Lung microvascular endothelial cell (primary cell): Measurements from ENCODE around the gene WBP1. TPM values are rescaled to one million over a fixed set of nuclear protein-coding genes. Genes with fewer than 3 reads are reported as not detected.
"Not testable (repeated sequence)": the region's sequence is repeated elsewhere in the genome, so short reads cannot be mapped to it uniquely, and the experiment has no call there.

ENCODE experiments used
- DNase-seq, 2 donors: peaks; one replicate each; pipeline versions ENCODE4 v3.0.0 to v3.0.0-alpha.2; 2010; ENCODE audit warnings: low read depth in 2 of 2
- total RNA-seq: library from RNA; depleted of rRNA; stranded (reverse); fragments of >200 nt; gene quantifications from 2 replicates; pipeline ENCODE4 v1.2.1, GENCODE V29; 2014

WBP1 gene
- total RNA-seq, 1 donor from 2014 or later = 47.6 TPM

DNA sequence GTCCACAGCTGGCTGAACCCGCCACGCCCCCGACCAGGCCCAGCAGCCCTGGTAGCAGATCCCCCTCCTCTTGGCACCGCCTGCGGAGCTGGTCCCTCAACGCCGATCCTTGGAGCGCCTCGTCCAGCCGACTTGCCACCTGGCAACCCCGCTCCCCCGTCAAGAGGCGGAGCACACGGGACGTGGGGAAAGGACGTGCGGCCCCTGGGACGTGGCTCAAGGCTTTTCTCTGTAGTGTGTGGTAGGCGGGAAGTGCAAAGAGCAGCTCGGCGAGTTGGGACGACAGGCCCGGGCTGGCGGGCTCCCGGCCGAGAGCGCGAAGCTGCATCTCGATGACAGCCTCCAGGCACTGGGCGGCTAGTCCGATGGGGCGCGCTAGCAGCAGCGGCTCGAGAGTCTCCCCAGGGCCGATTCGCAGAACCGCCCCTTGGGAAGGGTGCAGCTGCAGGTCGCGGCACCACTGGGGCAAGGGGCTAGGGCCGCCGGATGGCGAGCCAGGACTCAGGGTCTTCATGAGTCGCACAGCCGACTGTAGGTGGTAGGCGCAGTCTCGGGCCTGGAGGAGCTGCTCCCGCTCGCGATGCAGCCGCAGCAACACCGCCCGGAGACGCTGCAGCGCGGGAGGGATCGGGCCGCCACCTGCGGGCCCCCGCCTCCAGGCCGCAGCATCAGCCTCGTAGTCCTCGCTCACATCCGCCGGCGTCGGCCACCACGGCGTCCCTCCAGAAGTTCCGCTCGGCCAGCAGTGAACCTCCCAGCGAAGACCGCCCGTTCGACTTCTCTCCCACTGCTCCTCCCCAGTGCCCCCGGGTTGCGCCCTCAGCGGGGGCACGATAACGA, 23.9 kb downstream of the WBP1 start:
- peak; percentile 30 to 70 for DNase-seq

DNA sequence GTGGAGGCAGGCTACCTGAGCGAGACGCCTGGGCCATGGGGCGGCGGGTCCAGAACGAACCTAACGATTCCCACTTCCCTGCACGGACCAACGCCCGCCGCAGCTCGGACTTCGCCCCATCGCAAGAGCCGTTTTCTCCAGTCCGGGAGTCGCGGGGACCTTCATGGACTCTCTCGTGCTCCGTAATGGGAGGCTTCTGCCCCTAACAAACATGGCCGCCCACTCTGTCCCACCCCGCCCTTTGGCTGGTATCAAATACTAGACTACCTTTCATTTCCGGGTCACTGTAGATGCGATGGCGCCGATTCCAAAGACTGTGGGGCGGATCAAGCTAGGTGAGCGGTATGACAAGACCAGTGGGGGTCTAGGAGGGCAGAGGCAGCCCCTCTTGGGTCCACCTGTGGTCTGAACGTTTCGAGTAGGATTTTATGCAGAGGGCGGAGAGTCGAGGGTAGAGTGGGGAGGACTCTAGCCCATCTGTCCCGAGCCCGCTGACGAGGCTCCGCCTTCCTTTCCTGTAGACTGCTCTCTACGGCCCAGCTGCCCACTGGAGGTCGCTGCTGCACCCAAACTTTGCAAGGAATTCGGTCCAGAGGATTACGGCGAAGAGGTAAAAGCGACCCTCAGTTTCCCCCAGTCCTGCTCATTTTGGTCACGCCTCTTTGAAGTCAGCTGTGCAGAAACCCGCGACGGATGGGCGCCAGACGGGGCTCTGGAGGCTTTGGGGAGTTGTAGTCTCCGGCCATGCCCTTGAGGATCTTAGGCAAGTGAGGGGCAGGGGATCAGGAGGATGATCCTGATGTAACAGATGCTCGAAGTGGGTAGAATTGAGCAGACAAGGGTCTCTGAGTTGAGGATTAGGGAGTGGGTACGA, 24.8 kb downstream of the WBP1 start, which contains the start of the genes CCDC142 and TTC31:
Gene CCDC142, minus strand, starts transcription at position 198 of the 874 bp plus-strand sequence. Its CDS starts 161 bp downstream, at position 37.
Gene TTC31, plus strand, starts transcription at position 281 of the 874 bp plus-strand sequence. Its CDS starts 15 bp downstream, at position 296.
- DNase-seq = peak; percentile 97

DNA sequence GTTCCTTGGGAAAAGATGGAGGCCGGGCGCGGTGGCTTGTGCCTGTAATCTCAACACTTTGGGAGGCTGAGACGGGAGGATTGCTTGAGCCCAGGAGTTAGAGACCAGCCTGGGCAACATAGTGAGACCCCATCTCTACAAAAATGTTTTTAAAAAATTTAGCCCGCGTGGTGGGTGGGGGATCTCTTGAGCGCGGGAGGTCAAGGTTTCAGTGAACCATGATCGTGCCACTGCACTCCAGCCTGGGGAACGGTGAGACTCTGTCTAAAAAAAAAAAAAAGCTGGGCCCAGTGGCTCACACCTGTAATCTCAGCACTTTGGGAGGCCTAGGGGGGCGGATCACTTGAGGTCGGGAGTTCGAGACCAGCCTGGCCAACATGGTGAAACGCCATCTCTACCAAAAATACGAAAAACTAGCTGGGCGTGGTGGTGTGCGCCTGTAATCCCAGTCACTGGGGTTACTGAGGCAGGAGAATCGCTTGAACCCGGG, 25.5 kb downstream of the WBP1 start:
- DNase-seq = not testable (repeated sequence)

DNA sequence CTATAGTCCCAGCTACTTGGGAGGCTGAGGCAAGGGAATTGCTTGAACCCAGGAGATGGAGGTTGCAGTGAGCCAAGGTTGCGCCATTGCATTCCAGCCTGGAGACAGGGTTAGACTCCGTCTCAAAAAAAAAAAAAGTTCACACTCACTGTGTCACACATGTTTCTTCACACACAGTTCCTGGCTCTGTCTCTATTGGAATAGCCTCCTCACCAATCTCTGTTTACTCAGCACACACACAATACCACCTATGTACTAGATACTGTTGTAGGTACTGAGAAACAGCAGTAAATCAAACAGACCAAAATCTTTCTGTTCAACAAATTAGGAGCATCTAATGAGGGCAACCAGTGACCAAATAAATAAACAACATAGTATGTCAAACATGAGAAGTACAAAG, 27.9 kb downstream of the WBP1 start:
- DNase-seq = no peak

DNA sequence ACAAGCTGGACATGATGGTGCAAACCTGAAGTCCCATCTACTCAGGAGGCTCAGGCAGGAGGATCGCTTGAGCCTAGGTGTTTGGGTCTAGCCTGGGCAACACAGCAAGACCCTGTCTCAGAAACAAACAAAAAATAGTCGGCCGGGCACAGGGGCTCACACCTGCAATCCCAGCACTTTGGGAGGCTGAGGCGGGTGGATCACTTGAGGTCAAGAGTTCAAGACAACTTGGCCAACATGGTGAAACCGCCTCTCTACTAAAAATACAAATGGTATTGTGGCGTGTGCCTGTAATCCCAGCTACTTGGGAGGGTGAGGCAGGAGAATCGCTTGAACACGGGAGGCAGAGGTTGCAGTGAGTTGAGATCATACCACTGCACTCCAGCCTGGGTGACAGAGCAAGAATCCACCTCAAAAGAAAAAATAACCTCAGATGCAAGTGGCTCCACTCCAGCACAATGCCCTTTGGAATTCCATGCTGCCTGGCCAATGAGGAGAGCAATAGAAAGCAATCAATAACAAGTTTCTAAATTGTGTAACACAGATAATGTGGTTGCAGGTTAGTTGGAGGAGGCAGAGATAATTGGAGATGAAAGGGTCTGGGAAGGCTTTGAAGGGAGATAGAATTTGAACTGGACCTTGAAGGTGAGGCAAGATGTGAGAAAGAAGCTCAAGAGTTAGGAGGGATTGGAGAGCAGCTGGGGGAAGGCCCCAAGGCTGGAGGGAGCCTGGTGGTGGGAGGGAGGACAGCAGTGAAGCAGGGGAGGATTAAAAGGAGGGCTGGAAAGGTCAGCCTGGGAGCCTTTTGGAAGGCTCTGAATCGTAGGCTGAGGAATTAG, 30.6 kb downstream of the WBP1 start:
- DNase-seq = no peak

DNA sequence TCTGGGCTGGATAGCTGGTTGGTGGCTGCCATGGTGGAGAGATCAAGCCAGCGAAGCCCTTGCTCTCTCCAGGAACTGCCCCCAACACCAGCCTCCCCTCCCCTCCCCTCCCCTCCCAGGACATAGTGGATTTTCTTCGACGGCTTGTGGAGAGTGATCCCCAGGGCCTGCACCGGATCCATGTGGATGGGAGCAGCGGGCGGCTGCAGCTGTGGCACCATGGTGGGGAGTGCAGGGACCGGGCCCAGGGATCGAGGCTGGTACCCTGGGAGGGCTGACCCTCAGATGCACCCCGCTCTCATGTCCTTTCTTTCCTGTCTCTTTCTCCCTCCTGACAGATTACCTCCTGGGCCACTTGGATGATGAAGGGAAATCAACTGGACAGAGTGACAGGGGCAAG, 31.7 kb downstream of the WBP1 start:
- no peak for DNase-seq

DNA sequence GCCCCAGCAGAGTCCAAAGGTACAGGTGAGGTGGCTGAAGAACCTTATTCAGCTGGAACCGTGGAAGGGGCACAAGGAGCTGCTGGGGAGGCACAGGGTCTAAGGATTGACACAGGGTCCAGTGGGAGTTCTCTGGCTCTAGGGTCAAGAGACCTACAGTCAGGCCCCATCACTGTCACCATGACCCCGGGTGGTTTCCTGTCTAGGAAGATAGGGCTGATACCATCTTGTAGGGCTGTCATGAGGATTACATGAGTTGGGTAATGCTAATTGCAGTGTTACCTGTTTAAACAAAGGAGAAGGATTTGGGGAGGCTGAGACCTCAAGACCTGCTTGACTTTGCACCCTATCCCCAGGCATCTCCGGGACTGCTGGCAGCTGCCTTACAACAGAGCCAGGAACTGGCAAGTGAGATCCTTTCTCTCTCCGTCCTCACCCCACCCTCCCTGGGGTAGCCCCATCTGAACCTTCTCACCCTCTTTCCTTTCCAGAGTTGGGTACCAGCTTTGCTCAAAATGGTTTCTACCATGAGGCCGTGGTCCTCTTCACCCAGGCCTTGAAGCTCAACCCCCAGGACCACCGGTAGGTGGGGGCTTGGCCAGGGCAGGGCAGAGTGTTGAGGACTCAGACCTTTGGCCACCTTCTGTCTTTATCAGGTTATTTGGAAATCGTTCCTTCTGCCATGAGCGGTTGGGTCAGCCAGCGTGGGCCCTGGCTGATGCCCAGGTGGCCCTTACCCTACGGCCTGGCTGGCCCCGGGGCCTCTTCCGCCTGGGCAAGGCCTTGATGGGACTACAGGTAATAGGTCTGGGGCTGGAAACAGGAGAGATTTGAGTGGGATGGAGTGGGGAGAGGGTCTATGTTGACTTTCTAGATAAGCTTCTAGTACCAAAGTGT, 33.7 kb downstream of the WBP1 start:
- DNase-seq = no peak

DNA sequence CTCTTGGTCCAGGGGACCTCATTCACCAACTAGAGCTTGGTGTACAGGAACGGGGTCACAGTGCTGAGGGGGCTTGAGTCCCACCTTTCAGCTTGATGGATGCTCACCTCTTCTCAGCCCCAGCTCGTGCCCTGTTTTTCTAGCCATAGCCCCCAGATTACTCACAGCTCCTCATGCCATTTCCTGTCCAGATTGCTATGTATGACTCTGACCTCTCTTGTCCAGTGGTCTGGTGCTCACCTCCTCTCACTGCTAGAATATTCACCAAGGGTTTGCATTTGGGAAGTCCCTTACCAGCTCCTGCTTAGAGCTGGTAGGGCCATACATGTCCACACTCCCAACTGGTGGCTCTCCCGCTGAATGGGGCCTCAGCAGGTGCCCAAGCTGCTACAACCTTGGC, 35.3 kb downstream of the WBP1 start:
- DNase-seq = no peak

DNA sequence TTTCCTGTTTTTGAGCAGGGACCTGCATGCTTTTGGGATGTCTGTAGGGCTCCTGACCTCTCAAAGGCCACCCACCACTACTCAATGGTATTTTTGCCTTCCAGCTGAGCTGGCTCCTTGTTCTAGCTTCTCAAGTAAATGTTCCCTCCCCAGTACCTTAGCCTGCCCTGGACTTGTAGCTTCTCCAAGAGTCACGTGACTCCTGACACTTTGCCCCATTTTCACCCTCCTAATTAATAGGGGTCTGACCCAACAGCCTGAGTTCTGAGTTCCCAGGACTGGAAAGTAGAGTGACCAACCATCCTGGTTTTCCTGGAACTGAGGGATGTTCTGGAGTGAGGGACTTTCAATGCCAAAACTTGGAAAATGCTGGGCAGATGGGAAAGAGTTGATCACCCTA, 37.2 kb downstream of the WBP1 start:
- no peak for DNase-seq

DNA sequence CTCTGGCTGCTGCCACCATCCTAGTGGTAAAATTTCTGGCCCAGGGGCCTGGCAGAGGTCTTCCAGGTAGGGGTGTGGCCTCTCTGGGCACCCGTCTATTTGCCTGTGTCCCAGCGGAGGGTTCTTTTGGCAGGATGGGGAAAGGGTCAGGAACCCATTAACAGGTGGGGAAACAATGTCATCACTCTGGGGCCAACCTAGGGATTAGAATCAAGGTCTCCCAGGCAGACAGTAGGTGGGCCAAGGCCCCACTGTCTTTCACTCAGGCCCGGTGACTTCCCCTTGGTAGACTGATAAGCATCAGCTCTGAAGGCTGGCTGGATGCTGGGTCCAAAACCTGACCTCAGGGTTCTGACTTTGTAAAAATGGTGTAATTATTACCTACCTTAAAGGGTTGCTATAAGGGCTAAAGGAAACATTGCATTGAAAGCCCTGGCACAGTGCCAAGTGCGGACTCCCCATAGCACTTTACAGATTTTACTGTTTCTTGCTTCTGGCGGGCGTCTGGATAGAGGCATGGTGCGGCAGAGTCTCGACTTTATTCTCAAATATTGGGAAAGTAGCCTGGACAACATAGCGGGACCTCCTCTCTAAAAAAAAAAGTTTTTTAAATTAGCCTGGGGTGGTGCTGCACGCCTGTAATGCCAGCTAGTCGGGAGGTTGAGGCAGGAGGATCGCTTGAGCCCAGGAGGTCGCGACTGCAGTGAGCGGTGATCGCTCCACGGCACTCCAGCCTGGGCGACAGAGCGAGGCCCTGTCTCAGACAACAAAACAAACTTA, 38.9 kb downstream of the WBP1 start:
- DNase-seq = no peak

DNA sequence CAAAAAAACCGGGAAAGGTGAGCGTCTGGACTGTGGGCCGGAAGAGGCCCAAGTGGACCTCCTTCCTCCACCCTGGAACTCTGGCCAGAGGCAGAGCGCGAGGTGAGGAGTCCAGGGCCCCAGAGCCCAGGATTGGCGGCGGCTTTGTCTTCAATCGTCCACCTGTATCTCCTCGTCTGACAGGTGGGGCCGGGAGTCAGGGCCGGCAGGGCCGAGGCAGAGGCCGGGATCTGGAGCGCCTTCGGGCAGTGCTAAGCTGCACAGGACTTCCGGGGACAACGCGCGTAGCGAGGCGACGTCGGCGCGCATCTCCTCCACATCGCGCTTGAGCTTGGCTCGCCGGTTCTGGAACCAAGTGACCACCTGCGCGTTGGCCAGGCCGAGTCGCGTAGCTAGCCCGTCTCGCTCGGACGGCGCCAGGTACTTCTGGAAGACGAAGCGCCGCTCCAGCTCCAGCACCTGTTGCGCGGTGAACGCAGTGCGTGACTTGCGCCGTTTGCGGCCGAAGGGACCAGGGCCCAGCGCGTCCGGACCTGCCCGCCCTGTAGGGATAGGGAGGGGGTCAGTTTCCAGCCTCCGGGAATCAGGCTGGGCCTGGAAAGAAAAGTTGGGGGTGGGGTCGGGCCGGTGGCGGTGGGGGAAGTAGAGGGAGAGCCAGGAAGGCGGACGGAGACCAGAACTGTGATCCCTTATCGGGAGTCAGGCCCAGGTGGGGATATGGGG, 39.7 kb downstream of the WBP1 start:
- peak in 1 of 2 donors; percentile 11 for DNase-seq

DNA sequence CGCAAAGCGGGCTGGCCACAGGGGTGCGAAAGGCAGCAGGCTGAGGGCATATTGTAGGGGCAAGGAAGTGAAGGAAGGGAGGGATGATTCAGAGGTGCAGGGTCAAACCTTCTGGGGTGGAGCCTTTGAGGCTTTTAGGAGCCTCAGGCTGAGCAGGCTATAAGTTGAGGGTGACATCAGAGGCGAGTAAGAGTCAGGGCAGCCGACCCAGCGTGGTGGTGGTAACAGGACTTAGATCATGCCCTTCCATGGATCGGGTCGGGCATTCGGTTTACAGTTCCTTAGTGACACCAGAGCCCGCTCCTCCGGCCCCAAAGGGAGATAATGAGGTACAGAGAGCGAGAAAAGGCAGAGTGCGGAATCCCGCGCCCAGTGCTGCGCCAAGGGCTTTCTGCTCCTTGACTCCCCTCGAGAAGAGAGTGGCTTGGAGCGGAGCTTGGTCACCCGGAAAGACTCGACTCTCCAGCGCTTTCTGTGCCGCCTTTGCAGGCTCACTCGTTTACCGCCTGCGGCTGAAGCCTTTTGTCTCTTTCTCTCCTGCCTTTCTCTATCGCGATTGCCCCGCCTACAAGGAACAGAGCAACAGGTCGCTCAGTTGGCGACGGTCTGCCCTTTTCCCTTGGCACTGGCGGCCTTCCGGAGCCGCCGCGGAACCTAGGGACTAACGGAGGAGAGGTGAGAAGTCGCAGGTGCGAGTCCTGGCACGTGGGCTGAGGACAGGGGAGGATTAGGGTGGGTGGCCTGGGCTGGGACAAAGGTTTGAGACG, 40.4 kb downstream of the WBP1 start:
- DNase-seq = peak in 1 of 2 donors; percentile 20

DNA sequence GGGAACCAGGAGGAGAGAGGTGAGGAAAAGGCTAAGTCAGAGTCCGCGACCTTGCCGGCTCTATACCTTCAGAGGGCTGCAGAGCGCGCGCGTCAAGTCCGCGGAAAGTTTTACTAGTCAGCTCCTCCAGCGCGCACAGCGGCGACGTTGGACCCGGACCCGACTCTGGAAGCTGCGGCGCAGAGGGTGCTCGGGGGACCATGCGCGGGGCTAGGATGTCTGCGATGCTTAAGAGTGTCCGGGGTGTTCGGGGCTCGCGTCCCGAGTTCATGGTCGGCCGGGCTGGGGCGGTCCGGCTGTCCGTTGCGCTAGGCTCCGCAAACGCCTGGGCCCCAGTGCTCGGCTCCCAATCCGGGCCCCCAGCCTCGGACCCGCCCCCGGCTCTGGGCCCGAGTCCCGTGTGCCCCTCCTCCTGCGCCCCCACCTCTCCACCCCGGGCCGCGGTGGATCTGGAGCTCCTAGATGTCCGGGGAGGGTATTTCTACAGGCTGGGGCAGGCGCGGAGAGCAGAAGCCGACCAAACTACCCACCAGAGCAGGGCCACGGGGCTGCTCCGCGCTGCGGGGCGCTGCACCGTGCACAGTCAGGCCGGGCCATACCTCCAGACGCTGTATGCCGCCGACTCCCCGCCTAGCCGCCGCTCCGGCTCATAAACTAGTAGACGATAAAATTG, 41.2 kb downstream of the WBP1 start, which contains the start of gene LBX2:
Gene LBX2, minus strand, starts transcription at position 337 of the 673 bp plus-strand sequence. Its CDS starts 66 bp downstream, at position 271.
- peak in 1 of 2 donors; percentile 18 for DNase-seq

DNA sequence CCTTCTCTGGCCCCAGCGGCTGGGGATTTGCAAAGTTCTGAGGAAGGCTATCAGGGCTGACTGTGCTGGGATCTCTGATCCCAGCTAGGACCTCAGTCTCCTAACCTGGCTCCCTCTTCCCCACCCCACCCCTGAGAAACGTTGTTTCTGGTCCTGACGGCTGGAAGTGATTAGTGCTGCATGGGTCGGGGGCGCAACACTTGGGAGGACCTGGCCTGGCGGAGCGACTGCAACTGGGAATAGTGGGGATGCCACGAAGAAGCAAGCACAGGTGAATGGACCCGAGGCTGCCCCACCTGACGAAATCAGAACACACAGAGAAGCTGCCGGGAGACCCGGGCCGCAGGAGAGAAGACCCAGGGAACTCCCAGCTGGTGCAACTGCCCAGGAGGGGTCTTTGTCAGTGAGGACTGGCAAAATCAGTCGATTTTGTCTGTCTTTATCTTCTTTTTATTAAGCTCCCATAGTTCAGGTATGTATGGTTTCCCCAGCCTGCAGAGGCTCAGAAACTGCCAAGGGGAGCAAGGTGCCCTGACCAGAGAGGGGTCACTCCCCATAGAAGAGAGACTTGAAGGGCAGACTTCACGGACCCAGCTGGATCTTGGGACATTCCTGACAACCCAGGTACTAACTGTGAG, 41.8 kb downstream of the WBP1 start:
- no peak for DNase-seq

DNA sequence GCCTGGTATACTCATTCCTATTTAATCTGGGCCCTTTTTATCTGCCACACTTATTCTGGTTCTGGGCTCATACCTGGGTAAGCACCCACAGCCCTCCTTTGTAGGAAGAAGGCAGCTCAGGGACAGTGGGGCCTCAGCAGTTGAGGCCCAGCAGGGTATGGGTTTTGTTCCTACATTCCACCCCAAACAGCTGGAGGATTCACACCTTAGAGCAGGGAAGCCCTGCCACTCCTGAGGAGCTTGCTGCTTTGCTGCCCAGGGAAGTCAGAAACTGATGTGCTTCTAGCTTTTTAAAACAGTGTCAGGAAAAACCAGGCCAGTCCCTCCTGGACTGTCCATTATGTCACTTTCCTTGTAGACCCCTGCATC, 42.3 kb downstream of the WBP1 start:
- no peak for DNase-seq

DNA sequence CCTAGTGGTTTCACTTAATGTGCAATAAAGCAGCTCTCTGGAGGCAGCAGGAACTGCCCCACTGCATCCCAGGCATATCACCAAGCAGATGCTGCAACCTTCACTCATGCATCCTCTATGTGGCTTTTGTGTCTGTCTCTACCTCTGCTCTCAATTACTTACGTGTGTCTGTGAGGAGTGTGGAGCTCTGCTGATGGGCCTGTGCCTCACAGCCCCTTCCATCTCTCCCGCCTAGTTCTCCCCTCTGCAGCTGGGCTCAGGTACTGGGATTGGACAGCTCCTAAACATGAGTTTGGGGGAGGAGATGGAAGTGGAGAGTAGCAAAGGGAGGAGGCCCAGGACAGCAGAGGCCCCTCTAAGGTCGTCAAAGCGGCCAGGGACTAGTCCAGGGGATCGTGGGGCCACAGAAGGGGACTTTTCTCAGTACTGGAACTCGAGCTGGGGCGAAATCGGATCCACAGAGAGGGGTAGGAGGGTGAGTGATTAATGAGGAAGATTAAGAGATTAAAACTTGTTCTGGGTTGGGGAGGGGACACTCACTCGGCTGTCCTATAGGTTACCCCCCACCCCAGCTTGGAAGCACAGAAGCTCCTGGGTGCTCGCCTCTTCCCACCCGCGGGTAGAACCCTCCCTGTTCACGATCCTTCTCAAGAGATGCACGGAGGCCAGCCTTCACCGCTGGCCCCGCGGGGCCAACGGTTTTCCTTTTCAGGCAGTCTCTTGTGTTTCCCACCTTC, 43.3 kb downstream of the WBP1 start:
- no peak for DNase-seq
